ENCODE measurements around the gene IL4I1. TPM values are rescaled to one million over a fixed set of nuclear protein-coding genes. Genes with fewer than 3 reads are reported as not detected.

The IL4I1 gene
- polyA plus RNA-seq, 1 of the 3 experiments (the other 2 are of a cell fraction) = 0.35 TPM

DNA sequence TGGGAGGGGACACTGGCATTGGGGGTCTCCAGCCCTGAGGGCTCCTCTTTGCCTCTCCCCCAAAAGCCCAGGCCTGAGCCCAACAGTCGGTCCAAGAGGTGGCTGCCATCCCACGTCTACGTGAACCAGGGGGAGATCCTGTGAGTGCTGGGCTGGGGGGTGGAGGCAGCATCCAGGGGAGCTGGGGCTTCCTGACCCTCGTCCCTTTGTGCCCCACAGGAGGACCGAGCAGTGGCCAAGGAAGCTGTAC lies 38.9 kb downstream of the IL4I1 start:
- ChIA-PET POLR2A (interaction anchor here (1.3 kb wide), 1 partner anchor 11 kb away, joined by 5 read pairs; no protein-coding TSS in a partner anchor), CTCF (no interaction called here)
- H3K9me2 ChIP-seq = no peaks in the 10 kb centered on the region

DNA sequence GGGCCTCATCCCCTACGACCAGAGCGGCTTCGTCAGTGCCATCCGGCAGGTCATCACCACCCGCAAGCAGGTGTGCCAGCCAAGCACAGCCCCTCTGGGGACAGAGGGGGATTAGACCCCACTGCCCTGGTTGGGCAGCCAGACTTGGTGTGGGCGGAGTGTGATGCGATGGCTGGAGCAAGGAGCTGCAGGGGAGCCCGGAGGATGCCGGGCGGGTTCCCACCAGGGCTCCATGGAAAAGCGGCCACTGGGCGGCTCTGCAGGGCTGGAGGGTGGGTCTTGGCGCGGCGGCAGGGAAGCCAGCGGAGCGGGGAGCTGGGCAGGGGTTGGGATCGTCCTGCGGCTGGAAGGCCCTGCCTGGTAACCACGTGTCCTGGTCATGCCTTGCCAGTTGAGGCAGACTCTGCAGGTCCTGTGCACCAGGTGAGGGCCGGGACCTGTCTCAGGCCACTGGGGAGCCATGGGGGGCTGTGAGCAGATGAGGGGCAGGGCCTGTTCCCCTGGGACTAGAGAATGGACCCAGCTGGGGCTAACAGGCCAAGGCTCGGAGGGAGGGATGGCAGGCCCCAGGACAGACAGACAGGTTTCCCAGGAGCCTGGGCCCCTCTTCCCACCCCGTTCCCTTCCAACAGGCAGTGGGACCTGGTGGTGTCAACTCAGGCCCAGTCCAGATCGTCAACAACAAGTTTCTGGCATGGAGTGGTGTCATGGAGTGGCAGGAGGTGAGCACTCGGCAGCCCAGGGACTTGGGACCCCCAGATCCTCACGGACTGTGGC lies 39.4 kb downstream of the IL4I1 start:
- Histone ChIP-seq H3K9me3 (no peaks in the 10 kb centered on the region), H3K4me1 (ENCODE audit: control insufficient read depth in 1 of 2, insufficient read depth in 2 of 2, low read depth in 1 of 2, low read length in 1 of 2) (peaks cover 13 to 19% of the 10 kb centered on the region in 2 experiments; a peak in 3 of 4 replicates), H3K36me3 (replicated peaks in 1 of 2; ENCODE audit: control insufficient read depth in 1 of 2, insufficient read depth in 2 of 2, low read length in 1 of 2) (peaks cover 17 to 49% of the 10 kb centered on the region in 2 experiments), H3K4me3 (ENCODE audit: low read depth in 2 of 2, low read length in 1 of 2) (no peak overlapping the region), H2AFZ (ENCODE audit: low read depth) (no peak overlapping the region), H3K9ac (no peak overlapping the region), H3F3A (replicated peaks; ENCODE audit: insufficient read depth) (peaks cover 60% of the 10 kb centered on the region), H3K4me2 (no peak overlapping the region), H4K20me1 (ENCODE audit: insufficient read depth) (peaks cover 65% of the 10 kb centered on the region), H3K27ac (ENCODE audit: low read depth in 2 of 2, low read length in 1 of 2) (peak overlapping the region in 1 of 2 experiments; percentile 65; a peak in 2 of 4 replicates), H3K27me3 (ENCODE audit: insufficient read depth) (no peaks in the 10 kb centered on the region), H3K79me2 (ENCODE audit: insufficient read depth) (peaks cover 31% of the 10 kb centered on the region), H3K9me2 (no peaks in the 10 kb centered on the region)
- TF ChIP-seq, protein P1, sequence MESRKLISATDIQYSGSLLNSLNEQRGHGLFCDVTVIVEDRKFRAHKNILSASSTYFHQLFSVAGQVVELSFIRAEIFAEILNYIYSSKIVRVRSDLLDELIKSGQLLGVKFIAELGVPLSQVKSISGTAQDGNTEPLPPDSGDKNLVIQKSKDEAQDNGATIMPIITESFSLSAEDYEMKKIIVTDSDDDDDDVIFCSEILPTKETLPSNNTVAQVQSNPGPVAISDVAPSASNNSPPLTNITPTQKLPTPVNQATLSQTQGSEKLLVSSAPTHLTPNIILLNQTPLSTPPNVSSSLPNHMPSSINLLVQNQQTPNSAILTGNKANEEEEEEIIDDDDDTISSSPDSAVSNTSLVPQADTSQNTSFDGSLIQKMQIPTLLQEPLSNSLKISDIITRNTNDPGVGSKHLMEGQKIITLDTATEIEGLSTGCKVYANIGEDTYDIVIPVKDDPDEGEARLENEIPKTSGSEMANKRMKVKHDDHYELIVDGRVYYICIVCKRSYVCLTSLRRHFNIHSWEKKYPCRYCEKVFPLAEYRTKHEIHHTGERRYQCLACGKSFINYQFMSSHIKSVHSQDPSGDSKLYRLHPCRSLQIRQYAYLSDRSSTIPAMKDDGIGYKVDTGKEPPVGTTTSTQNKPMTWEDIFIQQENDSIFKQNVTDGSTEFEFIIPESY (IDR thresholded peaks at IDR 0.05; ENCODE audit: borderline replicate concordance, low read depth) = peak; percentile 40; the same call in 1 of the 2 replicates
- TF ChIP-seq POLR2AphosphoS5 (IDR thresholded peaks at IDR 0.05; ENCODE audit: low read depth, low read length) (peak; percentile 28), TAF1 (IDR thresholded peaks at IDR 0.05; ENCODE audit: borderline replicate concordance, low read depth, low read length) (no peak), EP300 (IDR thresholded peaks at IDR 0.05; ENCODE audit: borderline replicate concordance in 1 of 2, low read depth in 1 of 2, low read length in 1 of 2) (no peak), RCOR1 (IDR thresholded peaks at IDR 0.05; ENCODE audit: low read length) (no peak), ELF1 (IDR thresholded peaks at IDR 0.05) (0 out of 2 replicates have a peak, but pooled peaks have one; percentile 2)
- TF ChIP-seq, protein P2, sequence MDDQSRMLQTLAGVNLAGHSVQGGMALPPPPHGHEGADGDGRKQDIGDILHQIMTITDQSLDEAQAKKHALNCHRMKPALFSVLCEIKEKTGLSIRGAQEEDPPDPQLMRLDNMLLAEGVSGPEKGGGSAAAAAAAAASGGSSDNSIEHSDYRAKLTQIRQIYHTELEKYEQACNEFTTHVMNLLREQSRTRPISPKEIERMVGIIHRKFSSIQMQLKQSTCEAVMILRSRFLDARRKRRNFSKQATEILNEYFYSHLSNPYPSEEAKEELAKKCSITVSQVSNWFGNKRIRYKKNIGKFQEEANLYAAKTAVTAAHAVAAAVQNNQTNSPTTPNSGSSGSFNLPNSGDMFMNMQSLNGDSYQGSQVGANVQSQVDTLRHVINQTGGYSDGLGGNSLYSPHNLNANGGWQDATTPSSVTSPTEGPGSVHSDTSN (IDR thresholded peaks at IDR 0.05) = peak; percentile 18
- DNase-seq = peak; percentile 52
- ChIA-PET POLR2A (interaction anchor here (1.3 kb wide), 1 partner anchor 12 kb away, joined by 5 read pairs; no protein-coding TSS in a partner anchor), CTCF (no interaction called here)
- 97% methylated on average over 20 of the region's 26 CpGs for WGBS (ENCODE audit: low lambda C conversion rate)

More for the DNA sequence above, 38.9 kb downstream of the IL4I1 start:
- Histone ChIP-seq H3K79me2 (ENCODE audit: insufficient read depth) (peaks cover 27% of the 10 kb centered on the region), H3K9me3 (no peaks in the 10 kb centered on the region), H3K9ac (no peak overlapping the region), H4K20me1 (ENCODE audit: insufficient read depth) (peaks cover 62% of the 10 kb centered on the region), H2AFZ (ENCODE audit: low read depth) (no peak overlapping the region), H3K27me3 (ENCODE audit: insufficient read depth) (no peaks in the 10 kb centered on the region), H3K4me1 (ENCODE audit: control insufficient read depth in 1 of 2, insufficient read depth in 2 of 2, low read depth in 1 of 2, low read length in 1 of 2) (peaks cover 11 to 14% of the 10 kb centered on the region in 2 experiments; a peak in 3 of 4 replicates), H3K4me2 (no peak overlapping the region), H3K27ac (ENCODE audit: low read depth in 2 of 2, low read length in 1 of 2) (peak overlapping the region in 1 of 2 experiments; percentile 65; a peak in 2 of 4 replicates), H3F3A (replicated peaks; ENCODE audit: insufficient read depth) (peaks cover 58% of the 10 kb centered on the region), H3K4me3 (ENCODE audit: low read depth in 2 of 2, low read length in 1 of 2) (no peak overlapping the region), H3K36me3 (replicated peaks in 1 of 2; ENCODE audit: control insufficient read depth in 1 of 2, insufficient read depth in 2 of 2, low read length in 1 of 2) (peaks cover 17 to 51% of the 10 kb centered on the region in 2 experiments)
- no CpG with 5 or more reads among the region's 5 CpGs for WGBS (ENCODE audit: low lambda C conversion rate)
- DNase-seq = no peak
- TF ChIP-seq, protein P3, sequence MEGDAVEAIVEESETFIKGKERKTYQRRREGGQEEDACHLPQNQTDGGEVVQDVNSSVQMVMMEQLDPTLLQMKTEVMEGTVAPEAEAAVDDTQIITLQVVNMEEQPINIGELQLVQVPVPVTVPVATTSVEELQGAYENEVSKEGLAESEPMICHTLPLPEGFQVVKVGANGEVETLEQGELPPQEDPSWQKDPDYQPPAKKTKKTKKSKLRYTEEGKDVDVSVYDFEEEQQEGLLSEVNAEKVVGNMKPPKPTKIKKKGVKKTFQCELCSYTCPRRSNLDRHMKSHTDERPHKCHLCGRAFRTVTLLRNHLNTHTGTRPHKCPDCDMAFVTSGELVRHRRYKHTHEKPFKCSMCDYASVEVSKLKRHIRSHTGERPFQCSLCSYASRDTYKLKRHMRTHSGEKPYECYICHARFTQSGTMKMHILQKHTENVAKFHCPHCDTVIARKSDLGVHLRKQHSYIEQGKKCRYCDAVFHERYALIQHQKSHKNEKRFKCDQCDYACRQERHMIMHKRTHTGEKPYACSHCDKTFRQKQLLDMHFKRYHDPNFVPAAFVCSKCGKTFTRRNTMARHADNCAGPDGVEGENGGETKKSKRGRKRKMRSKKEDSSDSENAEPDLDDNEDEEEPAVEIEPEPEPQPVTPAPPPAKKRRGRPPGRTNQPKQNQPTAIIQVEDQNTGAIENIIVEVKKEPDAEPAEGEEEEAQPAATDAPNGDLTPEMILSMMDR (IDR thresholded peaks at IDR 0.05) = no peak
- TF ChIP-seq SMC3 (IDR thresholded peaks at IDR 0.05; ENCODE audit: low read depth, low read length) (no peak), RAD21 (IDR thresholded peaks at IDR 0.05; ENCODE audit: low read length) (no peak)
